A549 (cell line): ENCODE data around the gene SLC29A4.

Experiments used
- CBX8 ChIP-seq: fragments of 200-600 bp; sonication (generic); IDR thresholded peaks from 2 replicates; pipeline ENCODE4 v1.6.1; 2016
- CEBPB ChIP-seq, 2 experiments: fragments of >200 bp in 1 of 2; sonication (Bioruptor Twin) in 1 of 2; formaldehyde crosslinking in 1 of 2; IDR thresholded peaks; 2 replicates each; pipeline ENCODE4 v1.6.1; 2012 to 2016
- CHD2 ChIP-seq: fragments of 150-350 bp; IDR thresholded peaks from 2 replicates; pipeline ENCODE4 v1.6.1; 2014; ENCODE audit warnings: low read length; ENCODE audit not compliant: partially characterized antibody
- EHMT2 ChIP-seq: fragments of 200-600 bp; sonication (generic); IDR thresholded peaks from 2 replicates; pipeline ENCODE4 v1.6.1; 2016; ENCODE audit warnings: antibody characterized with exemption, low read depth, mild to moderate bottlenecking, moderate library complexity
- ESRRA ChIP-seq: fragments of 150-350 bp; IDR thresholded peaks from 2 replicates; pipeline ENCODE4 v1.6.1; 2014; ENCODE audit warnings: mild to moderate bottlenecking, low read length, borderline replicate concordance
- HOXA7 ChIP-seq: fragments of 250-450 bp; sonication (Bioruptor Pico); IDR thresholded peaks from 2 replicates; pipeline ENCODE4 v1.5.0; 2020; ENCODE audit warnings: mild to moderate bottlenecking, moderate library complexity
- PHF8 ChIP-seq: fragments of 200-600 bp; sonication (generic); IDR thresholded peaks from 2 replicates; pipeline ENCODE4 v1.6.1; 2016; ENCODE audit warnings: low read depth, mild to moderate bottlenecking, antibody characterized with exemption, moderate library complexity, borderline replicate concordance
- POLR2A ChIP-seq: IDR thresholded peaks from 2 replicates; pipeline ENCODE4 v1.6.1; 2012; ENCODE audit warnings: mild to moderate bottlenecking, low read length
- RAD21 ChIP-seq, 2 experiments: fragments of >200 bp in 1 of 2; sonication (Bioruptor Twin) in 1 of 2; formaldehyde crosslinking in 1 of 2; IDR thresholded peaks in 1 of 2; conservative IDR thresholded peaks in 1 of 2; 2 replicates in 1 of 2; 3 replicates in 1 of 2; pipeline ENCODE4 v1.6.1; 2012 to 2018; ENCODE audit warnings: inconsistent platforms in 1 of 2
- TP53 ChIP-seq: fragments of 250-450 bp; sonication (Bioruptor Pico); IDR thresholded peaks from 2 replicates; pipeline ENCODE4 v1.5.0; 2021; ENCODE audit warnings: mild to moderate bottlenecking, moderate library complexity
- TF ChIP-seq, protein P1 (sequence below): fragments of >200 bp; sonication (Bioruptor Twin); formaldehyde crosslinking; IDR thresholded peaks from 3 replicates; pipeline ENCODE4 v1.5.1; 2016
- TF ChIP-seq, protein P2 (sequence below): IDR thresholded peaks from 2 replicates; pipeline ENCODE4 v1.6.1; 2012

DNA sequence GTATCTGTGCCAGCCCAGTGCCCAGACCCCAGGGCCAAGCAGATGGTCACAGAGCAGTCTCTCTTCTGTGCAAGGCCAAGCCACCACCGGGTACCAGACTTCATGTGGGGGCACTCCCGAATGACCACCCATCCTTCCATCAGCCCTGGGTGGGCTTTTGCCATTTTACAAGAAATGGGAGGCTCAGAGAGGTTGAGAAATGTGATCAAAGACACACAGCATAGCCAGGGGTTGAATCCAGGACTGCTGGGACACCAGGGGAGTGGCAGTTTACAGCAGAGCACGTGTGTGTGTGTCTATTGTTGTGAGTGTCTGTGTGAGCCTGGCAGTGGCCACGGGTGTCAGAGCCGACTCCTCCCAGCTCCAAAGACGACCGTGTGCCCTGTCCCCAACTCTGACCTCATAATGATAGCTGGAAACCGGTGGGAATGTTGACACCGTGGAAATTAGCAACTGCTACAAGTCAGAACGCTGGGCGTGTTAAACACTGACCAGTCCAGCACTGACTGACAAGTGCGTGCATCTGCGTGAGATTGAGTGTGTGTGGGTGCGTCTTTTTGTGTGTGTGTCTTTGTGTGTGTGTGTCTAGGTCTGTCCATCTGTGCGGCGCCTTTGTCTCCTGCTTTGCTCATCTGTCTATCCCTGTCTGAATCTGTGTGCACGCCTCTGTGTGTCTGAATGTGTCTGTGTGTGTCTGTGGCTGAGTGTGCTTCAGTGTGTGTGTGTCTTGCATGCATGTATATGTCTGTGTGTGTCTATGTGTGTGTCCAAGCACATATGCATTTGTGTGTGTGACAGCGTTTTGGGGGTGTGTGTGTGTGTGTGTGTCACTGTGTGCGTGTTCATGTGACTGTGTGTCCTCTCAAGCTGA lies 17.2 kb upstream of the SLC29A4 start:
- TF ChIP-seq CBX8 (no peak), POLR2A (no peak), HOXA7 (CRISPR knock-in tag) (no peak), CEBPB (IDR thresholded peaks at IDR 0.05) (no peak), CHD2 (no peak), RAD21 (conservative IDR thresholded peaks at IDR 0.05 in 1 of 2, IDR thresholded peaks at IDR 0.05 in 1 of 2) (no peak), TP53 (no peak), PHF8 (no peak), ESRRA (no peak), EHMT2 (no peak)
- TF ChIP-seq, protein P1, sequence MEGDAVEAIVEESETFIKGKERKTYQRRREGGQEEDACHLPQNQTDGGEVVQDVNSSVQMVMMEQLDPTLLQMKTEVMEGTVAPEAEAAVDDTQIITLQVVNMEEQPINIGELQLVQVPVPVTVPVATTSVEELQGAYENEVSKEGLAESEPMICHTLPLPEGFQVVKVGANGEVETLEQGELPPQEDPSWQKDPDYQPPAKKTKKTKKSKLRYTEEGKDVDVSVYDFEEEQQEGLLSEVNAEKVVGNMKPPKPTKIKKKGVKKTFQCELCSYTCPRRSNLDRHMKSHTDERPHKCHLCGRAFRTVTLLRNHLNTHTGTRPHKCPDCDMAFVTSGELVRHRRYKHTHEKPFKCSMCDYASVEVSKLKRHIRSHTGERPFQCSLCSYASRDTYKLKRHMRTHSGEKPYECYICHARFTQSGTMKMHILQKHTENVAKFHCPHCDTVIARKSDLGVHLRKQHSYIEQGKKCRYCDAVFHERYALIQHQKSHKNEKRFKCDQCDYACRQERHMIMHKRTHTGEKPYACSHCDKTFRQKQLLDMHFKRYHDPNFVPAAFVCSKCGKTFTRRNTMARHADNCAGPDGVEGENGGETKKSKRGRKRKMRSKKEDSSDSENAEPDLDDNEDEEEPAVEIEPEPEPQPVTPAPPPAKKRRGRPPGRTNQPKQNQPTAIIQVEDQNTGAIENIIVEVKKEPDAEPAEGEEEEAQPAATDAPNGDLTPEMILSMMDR = no peak
- TF ChIP-seq, protein P2, sequence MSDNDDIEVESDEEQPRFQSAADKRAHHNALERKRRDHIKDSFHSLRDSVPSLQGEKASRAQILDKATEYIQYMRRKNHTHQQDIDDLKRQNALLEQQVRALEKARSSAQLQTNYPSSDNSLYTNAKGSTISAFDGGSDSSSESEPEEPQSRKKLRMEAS = no peak
